Measurements from ENCODE around the gene TMEM40.

GRCh38 chr3:12756175-12756574 is 2.9 kb downstream of the TMEM40 start:
- no peak for TF ChIP-seq CTCF (IDR thresholded peaks at IDR 0.05)
- no peak for TF ChIP-seq EP300 (IDR thresholded peaks at IDR 0.05)
- no peak for TF ChIP-seq POLR2A (IDR thresholded peaks at IDR 0.05)
